HepG2 (cell line): ENCODE results near the gene SPATS2. TPM values are rescaled to one million over a fixed set of nuclear protein-coding genes. Genes with fewer than 3 reads are reported as not detected.

Experiments
- ATAC-seq: fragments of 200-7000 bp; cut with Tn5 transposase; 3 replicates; pipeline ENCODE4 v1.9.1; 2020; ENCODE audit warnings: mild to moderate bottlenecking, moderate library complexity
- BruUV-seq: library from RNA; stranded (reverse); fragments of 400-500 nt; replicated peaks from 2 replicates; lab custom pipeline; 2021; lab: Mats Ljungman, UMichigan
- CTCF ChIA-PET: fragments of 300-600 bp; formaldehyde crosslinking; extraction: SDS; loops from one replicate; lab custom pipeline; 2021; ENCODE audit warnings: low total read pairs, inconsistent platforms, low intra/inter-chr PET ratio; lab: Yijun Ruan, JAX
- POLR2A ChIA-PET: fragments of 350-600 bp; sonication (Branson Sonifier 250); formaldehyde crosslinking; loops from one replicate; lab custom pipeline; 2020; ENCODE audit warnings: antibody characterized with exemption, inconsistent platforms; lab: Yijun Ruan, JAX
- DNase-seq: peaks from one replicate; pipeline ENCODE4 v3.0.0-alpha.2; 2015; ENCODE audit warnings: low spot score
- FAIRE-seq: peaks from 3 replicates; lab custom pipeline; 2011; peaks lifted over from hg19 to GRCh38; lab: Jason Lieb, UNC
- H2AFZ ChIP-seq: one replicate; pipeline ENCODE4 v1.6.1; 2011; ENCODE audit warnings: low read length, inconsistent platforms
- H3K27ac ChIP-seq: fragments of 300-600 bp; 3 replicates; pipeline ENCODE4 v1.8.0; 2011; ENCODE audit warnings: mixed run types, mild to moderate bottlenecking, mixed read lengths, low read length, inconsistent platforms; ENCODE audit not compliant: insufficient read depth; ENCODE audit errors: extremely low read length
- H3K27me3 ChIP-seq, 2 experiments: fragments of 200-600 bp in 1 of 2; 2 replicates in 1 of 2; 3 replicates in 1 of 2; pipeline versions ENCODE4 v1.6.0 to v1.8.0; 2011; ENCODE audit warnings: low read length in 2 of 2, mild to moderate bottlenecking in 2 of 2, moderate library complexity in 2 of 2, inconsistent platforms in 1 of 2; ENCODE audit not compliant: insufficient read depth in 2 of 2, control insufficient read depth in 1 of 2
- H3K36me3 ChIP-seq, 2 experiments: fragments of 200-600 bp in 1 of 2; replicated peaks in 1 of 2; 2 replicates in 1 of 2; 3 replicates in 1 of 2; pipeline versions ENCODE4 v1.5.1 to v1.8.0; 2011; ENCODE audit warnings: low read length in 2 of 2, inconsistent platforms in 1 of 2; ENCODE audit not compliant: insufficient read depth in 2 of 2, control insufficient read depth in 1 of 2
- H3K4me1 ChIP-seq: 2 replicates; pipeline ENCODE4 v1.5.1; 2012; ENCODE audit warnings: low read length, inconsistent platforms; ENCODE audit not compliant: insufficient read depth
- H3K4me2 ChIP-seq: 2 replicates; pipeline ENCODE4 v1.6.0; 2011; ENCODE audit warnings: low read depth, low read length, inconsistent platforms
- H3K4me3 ChIP-seq, 3 experiments: fragments of 200-600 bp in 1 of 3; sonication (generic), shearing (Covaris generic) in 1 of 3; replicated peaks in 1 of 3; 2 replicates each; pipeline ENCODE4 v1.5.1; 2011 to 2016; ENCODE audit warnings: low read length in 3 of 3, inconsistent platforms in 2 of 3, low read depth in 2 of 3, mild to moderate bottlenecking in 2 of 3, control low read depth in 1 of 3, mixed read lengths in 1 of 3; ENCODE audit not compliant: insufficient read depth in 1 of 3
- H3K79me2 ChIP-seq: one replicate; pipeline ENCODE4 v1.6.1; 2011; ENCODE audit warnings: low read length, inconsistent platforms; ENCODE audit not compliant: insufficient read depth
- H3K9ac ChIP-seq: 2 replicates; pipeline ENCODE4 v1.6.0; 2011; ENCODE audit warnings: mild to moderate bottlenecking, low read depth, low read length, inconsistent platforms; ENCODE audit not compliant: insufficient read depth
- H3K9me3 ChIP-seq: 2 replicates; pipeline ENCODE4 v1.5.1; 2012; ENCODE audit warnings: mild to moderate bottlenecking, low read length
- H4K20me1 ChIP-seq: 2 replicates; pipeline ENCODE4 v1.6.0; 2011; ENCODE audit warnings: inconsistent platforms, mild to moderate bottlenecking, low read length, moderate library complexity; ENCODE audit not compliant: insufficient read depth
- AKAP8 ChIP-seq: sonication (generic); formaldehyde crosslinking; IDR thresholded peaks from 2 replicates; pipeline ENCODE4 v1.5.1; 2020; ENCODE audit warnings: mild to moderate bottlenecking, missing genetic modification reagents
- ASH2L ChIP-seq: fragments of 300-600, 200-600 bp; sonication (generic); IDR thresholded peaks from 2 replicates; pipeline ENCODE4 v1.7.0; 2017; ENCODE audit warnings: low read depth, mild to moderate bottlenecking, moderate library complexity, mixed read lengths, low read length; ENCODE audit not compliant: insufficient read length
- BHLHE40 ChIP-seq: IDR thresholded peaks from 2 replicates; pipeline ENCODE4 v1.6.1; 2011; ENCODE audit warnings: low read length, improper control_type of control experiment
- CREM ChIP-seq, 2 experiments: sonication (generic) in 1 of 2; formaldehyde crosslinking in 1 of 2; IDR thresholded peaks; 2 replicates each; pipeline versions ENCODE4 v1.4.0 to v1.6.1; 2016 to 2020; ENCODE audit warnings: antibody characterized with exemption in 1 of 2, mild to moderate bottlenecking in 1 of 2, missing genetic modification reagents in 1 of 2
- FOXJ3 ChIP-seq: sonication (generic); formaldehyde crosslinking; IDR thresholded peaks from 2 replicates; pipeline ENCODE4 v1.4.0; 2020; ENCODE audit warnings: missing genetic modification reagents, mild to moderate bottlenecking, borderline replicate concordance
- ISX ChIP-seq: sonication (generic); formaldehyde crosslinking; conservative IDR thresholded peaks from 2 replicates; pipeline ENCODE4 v1.5.0; 2020; ENCODE audit warnings: missing genetic modification reagents
- JARID2 ChIP-seq: sonication (generic); formaldehyde crosslinking; IDR thresholded peaks from 2 replicates; pipeline ENCODE4 v1.8.1; 2023; ENCODE audit warnings: missing genetic modification reagents, inconsistent platforms; ENCODE audit not compliant: insufficient replicate concordance
- MYNN ChIP-seq: sonication (generic); formaldehyde crosslinking; IDR thresholded peaks from 2 replicates; pipeline ENCODE4 v1.4.0; 2020; ENCODE audit warnings: mild to moderate bottlenecking, low read depth, missing genetic modification reagents
- NFIC ChIP-seq: IDR thresholded peaks from 2 replicates; pipeline ENCODE4 v1.6.1; 2012; ENCODE audit warnings: mild to moderate bottlenecking, low read length, inconsistent platforms
- SOX13 ChIP-seq, 3 experiments: fragments of 450-650 bp in 1 of 3; sonication (generic) in 1 of 3; formaldehyde crosslinking in 1 of 3; IDR thresholded peaks in 2 of 3; conservative IDR thresholded peaks in 1 of 3; 2 replicates each; pipeline versions ENCODE4 v1.5.0 to v1.6.1; 2016 to 2020; ENCODE audit warnings: antibody characterized with exemption in 1 of 3, mild to moderate bottlenecking in 1 of 3, missing compliant biosample characterization in 1 of 3, missing genetic modification reagents in 1 of 3, moderate library complexity in 1 of 3
- TCF12 ChIP-seq, 2 experiments: fragments of 450-650 bp in 1 of 2; sonication (generic) in 1 of 2; formaldehyde crosslinking in 1 of 2; IDR thresholded peaks; 2 replicates each; pipeline versions ENCODE4 v1.6.1 to v1.8.0; 2017 to 2022; ENCODE audit warnings: antibody characterized with exemption in 1 of 2, mild to moderate bottlenecking in 1 of 2, missing genetic modification reagents in 1 of 2, moderate library complexity in 1 of 2
- ZFP36L2 ChIP-seq: sonication (generic); formaldehyde crosslinking; IDR thresholded peaks from 2 replicates; pipeline ENCODE4 v1.4.0; 2020; ENCODE audit warnings: missing genetic modification reagents
- ZNF282 ChIP-seq: fragments of 450-650 bp; IDR thresholded peaks from 2 replicates; pipeline ENCODE4 v1.6.1; 2018; ENCODE audit not compliant: partially characterized antibody
- ZNF567 ChIP-seq: sonication (generic); formaldehyde crosslinking; IDR thresholded peaks from 2 replicates; pipeline ENCODE4 v1.8.1; 2023; ENCODE audit warnings: mild to moderate bottlenecking, missing genetic modification reagents, borderline replicate concordance
- ZSCAN30 ChIP-seq: sonication (generic); formaldehyde crosslinking; IDR thresholded peaks from 2 replicates; pipeline ENCODE4 v1.5.0; 2020; ENCODE audit warnings: mild to moderate bottlenecking, missing genetic modification reagents
- WGBS: methylation state at CpG from one replicate; pipeline ENCODE4 v1.1.6; 2017; ENCODE audit warnings: low lambda C conversion rate; 5-methylcytosine and 5-hydroxymethylcytosine counted together
- in situ Hi-C: cut with HindIII; loops from 2 replicates; pipeline ENCODE4 v1.10.0; 2017; ENCODE audit warnings: low pct_unique_long_range_greater_than_20kb; ENCODE audit not compliant: extremely low pct_ligation_motif_present
- intact Hi-C: fragments of 100-400 bp; cut with micrococcal nuclease; formaldehyde crosslinking; loops from one replicate; pipeline ENCODE4 v1.10.0; 2022; ENCODE audit not compliant: unreplicated experiment
- polyA plus RNA-seq, 8 experiments: library from polyadenylated mRNA; depleted of rRNA in 3 of 8; stranded (reverse) in 7 of 8; unstranded in 1 of 8; fragments of >200 nt; fragmentation: Illumina TruSeq in 4 of 8; extraction: Trizol in 4 of 8; gene quantifications; 2 replicates each; pipeline versions ENCODE4 v1.2.1 to v1.2.3, GENCODE V29; 2011 to 2016; ENCODE audit warnings: low read depth in 4 of 8, missing spikeins in 1 of 8, mixed read lengths in 1 of 8; ENCODE audit not compliant: insufficient read depth in 1 of 8
- total RNA-seq, 5 experiments: library from RNA; depleted of rRNA; stranded (reverse); fragments of >200 nt; fragmentation: Illumina TruSeq; extraction: Trizol; gene quantifications; 2 replicates each; pipeline ENCODE4 v1.2.3, GENCODE V29; 2016; ENCODE audit warnings: low read depth in 1 of 5

Gene SPATS2
- total and polyA plus RNA-seq, 2 of the 13 experiments (the other 11 are each of a cell fraction or from before 2014, with no cell fraction given) = 19.3 to 28.1 TPM

DNA sequence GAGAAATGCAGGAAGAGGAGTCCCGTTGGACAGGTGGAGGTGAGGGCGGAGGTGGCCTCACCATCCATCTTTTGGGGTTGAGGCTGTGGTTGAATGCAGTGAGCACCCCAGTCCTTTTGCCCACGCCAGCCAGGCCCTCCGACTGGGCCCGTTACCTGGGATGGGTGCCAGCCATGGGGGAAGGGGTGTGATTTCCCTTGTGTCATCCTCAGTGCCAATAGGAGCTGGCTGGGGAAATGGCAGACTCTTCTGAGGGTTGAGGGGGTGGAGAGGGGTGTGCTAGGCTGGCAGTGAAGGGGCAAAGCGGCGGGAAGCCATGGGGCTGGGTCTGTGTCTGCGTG, 181.2 kb downstream of the SPATS2 start:
- no peak for DNase-seq
- intact Hi-C loops (no loop called here), in situ Hi-C loops (no loop called here)
- Histone ChIP-seq H3K79me2 (no peaks in the 10 kb centered on the region), H3K4me3 (no peak overlapping the region), H3K4me2 (no peak overlapping the region), H4K20me1 (no peaks in the 10 kb centered on the region), H2AFZ (no peak overlapping the region), H3K36me3 (no peaks in the 10 kb centered on the region), H3K27me3 (peaks cover 1 to 6% of the 10 kb centered on the region in 2 experiments; a peak in 1 of 5 replicates), H3K9ac (no peak overlapping the region), H3K27ac (no peak overlapping the region), H3K4me1 (peaks cover 79% of the 10 kb centered on the region), H3K9me3 (no peaks in the 10 kb centered on the region)
- ChIA-PET CTCF (no interaction called here), POLR2A (no interaction called here)
- ATAC-seq = no peak
- TF ChIP-seq MYNN (CRISPR knock-in tag) = no peak
- TF ChIP-seq CREM (IDR thresholded peaks at IDR 0.05) = no peak
- TF ChIP-seq CREM (CRISPR knock-in tag; IDR thresholded peaks at IDR 0.05) = no peak
- TF ChIP-seq ASH2L = no peak
- TF ChIP-seq ZSCAN30 (CRISPR knock-in tag) = no peak
- TF ChIP-seq SOX13 (IDR thresholded peaks at IDR 0.05) = no peak
- no peak for TF ChIP-seq SOX13 (CRISPR knock-in tag; conservative IDR thresholded peaks at IDR 0.05 in 1 of 2, IDR thresholded peaks at IDR 0.05 in 1 of 2)
- TF ChIP-seq ZNF567 (CRISPR knock-in tag) = no peak
- TF ChIP-seq TCF12 (IDR thresholded peaks at IDR 0.05) = no peak
- TF ChIP-seq TCF12 (CRISPR knock-in tag; IDR thresholded peaks at IDR 0.05) = no peak
- TF ChIP-seq BHLHE40 = no peak
- TF ChIP-seq FOXJ3 (CRISPR knock-in tag) = no peak
- TF ChIP-seq JARID2 (CRISPR knock-in tag) = no peak
- TF ChIP-seq AKAP8 = no peak
- no peak for TF ChIP-seq ZFP36L2 (CRISPR knock-in tag)
- TF ChIP-seq NFIC = no peak
- TF ChIP-seq ISX = no peak
- TF ChIP-seq ZNF282 = no peak
- WGBS = 67% methylated on average over 5 of the region's 8 CpGs
- no TSS peak for BruUV-seq
- no peak for FAIRE-seq
